Gastroesophageal sphincter (tissue), 4 donors: ENCODE measurements around the gene ZSCAN26. TPM values are rescaled to one million over a fixed set of nuclear protein-coding genes. Genes with fewer than 3 reads are reported as not detected.

Experiments used
- ATAC-seq: fragments of 150-250 bp; one replicate; pipeline ENCODE4 v1.9.1; 2016; ENCODE audit warnings: mild to moderate bottlenecking, moderate library complexity
- H3K27ac ChIP-seq, 4 donors: fragments of 200-600 bp; sonication (generic) in 3 of 4; 1 replicate in 3 of 4; 2 replicates in 1 of 4; pipeline ENCODE4 v1.5.1; 2016 to 2019
- H3K27me3 ChIP-seq: fragments of 200-600 bp; sonication (generic); one replicate; pipeline ENCODE4 v1.5.1; 2019
- H3K36me3 ChIP-seq, 2 donors: fragments of 200-600 bp; sonication (generic); one replicate each; pipeline ENCODE4 v1.5.1; 2019; ENCODE audit warnings: control low read depth in 1 of 2
- H3K4me1 ChIP-seq, 3 donors: fragments of 200-600 bp; sonication (generic); 1 replicate in 2 of 3; 2 replicates in 1 of 3; pipeline ENCODE4 v1.5.1; 2016 to 2019; ENCODE audit warnings: control low read depth in 2 of 3
- H3K4me3 ChIP-seq, 2 donors: fragments of 200-600 bp; sonication (generic); one replicate each; pipeline ENCODE4 v1.5.1; 2019; ENCODE audit warnings: mild to moderate bottlenecking in 1 of 2, moderate library complexity in 1 of 2
- H3K9me3 ChIP-seq, 3 donors: fragments of 200-600 bp; sonication (generic); one replicate each; pipeline ENCODE4 v1.5.1; 2017 to 2019; ENCODE audit warnings: control low read depth in 2 of 3
- EP300 ChIP-seq: sonication (generic); formaldehyde crosslinking; IDR thresholded peaks from one replicate; pipeline ENCODE4 v1.6.1; 2017; ENCODE audit warnings: antibody characterized with exemption, mild to moderate bottlenecking
- POLR2A ChIP-seq, 2 donors: fragments of 450-650 bp; IDR thresholded peaks; one replicate each; pipeline ENCODE4 v1.6.1; 2017; ENCODE audit warnings: antibody characterized with exemption in 2 of 2, mild to moderate bottlenecking in 2 of 2, moderate library complexity in 1 of 2
- POLR2AphosphoS5 ChIP-seq: sonication (generic); formaldehyde crosslinking; IDR thresholded peaks from one replicate; pipeline ENCODE4 v1.6.1; 2017; ENCODE audit warnings: antibody characterized with exemption
- WGBS, 2 donors: methylation state at CpG; one replicate each; pipeline ENCODE4 v1.1.5; 2018; ENCODE audit warnings: low coverage in 1 of 2; 5-methylcytosine and 5-hydroxymethylcytosine counted together
- total RNA-seq, 4 donors: library from RNA; depleted of rRNA; stranded (reverse); fragments of >200 nt; gene quantifications; one replicate each; pipeline ENCODE4 v1.1.0, GENCODE V29; 2016
- TF ChIP-seq, protein P1 (sequence below), 4 experiments: fragments of 200-600 bp in 2 of 4; fragments of 450-650 bp in 2 of 4; sonication (generic) in 1 of 4; IDR thresholded peaks; one replicate each; pipeline ENCODE4 v1.5.1; 2017 to 2019; ENCODE audit warnings: antibody characterized with exemption in 4 of 4, mild to moderate bottlenecking in 2 of 4, moderate library complexity in 2 of 4

ZSCAN26 gene
- total RNA-seq, 4 donors from 2014 or later = 17.9 to 27.1 (median 24.5) TPM

- ATAC-seq = no peak
Observed at GRCh38 chr6:28248916-28249315, 18.0 kb upstream of the ZSCAN26 start.

GRCh38 chr6:28250747-28251146 lies 16.2 kb upstream of the ZSCAN26 start:
- Histone ChIP-seq H3K27ac (no peak overlapping the region), H3K4me1 (peaks cover 7 to 25% (median 13%) of the 10 kb centered on the region in 3 donors), H3K4me3 (peak overlapping the region in 1 of 2 donors; percentile 63), H3K9me3 (no peaks in the 10 kb centered on the region), H3K27me3 (no peaks in the 10 kb centered on the region), H3K36me3 (peaks cover 0 to 34% of the 10 kb centered on the region in 2 donors)
- no peak for ATAC-seq
- 64 to 68% methylated on average over 2 of the region's 2 CpGs for WGBS, 2 donors
- TF ChIP-seq EP300 = no peak
- TF ChIP-seq POLR2AphosphoS5 = no peak
- no peak for TF ChIP-seq POLR2A (IDR thresholded peaks at IDR 0.05)
- TF ChIP-seq, protein P1, sequence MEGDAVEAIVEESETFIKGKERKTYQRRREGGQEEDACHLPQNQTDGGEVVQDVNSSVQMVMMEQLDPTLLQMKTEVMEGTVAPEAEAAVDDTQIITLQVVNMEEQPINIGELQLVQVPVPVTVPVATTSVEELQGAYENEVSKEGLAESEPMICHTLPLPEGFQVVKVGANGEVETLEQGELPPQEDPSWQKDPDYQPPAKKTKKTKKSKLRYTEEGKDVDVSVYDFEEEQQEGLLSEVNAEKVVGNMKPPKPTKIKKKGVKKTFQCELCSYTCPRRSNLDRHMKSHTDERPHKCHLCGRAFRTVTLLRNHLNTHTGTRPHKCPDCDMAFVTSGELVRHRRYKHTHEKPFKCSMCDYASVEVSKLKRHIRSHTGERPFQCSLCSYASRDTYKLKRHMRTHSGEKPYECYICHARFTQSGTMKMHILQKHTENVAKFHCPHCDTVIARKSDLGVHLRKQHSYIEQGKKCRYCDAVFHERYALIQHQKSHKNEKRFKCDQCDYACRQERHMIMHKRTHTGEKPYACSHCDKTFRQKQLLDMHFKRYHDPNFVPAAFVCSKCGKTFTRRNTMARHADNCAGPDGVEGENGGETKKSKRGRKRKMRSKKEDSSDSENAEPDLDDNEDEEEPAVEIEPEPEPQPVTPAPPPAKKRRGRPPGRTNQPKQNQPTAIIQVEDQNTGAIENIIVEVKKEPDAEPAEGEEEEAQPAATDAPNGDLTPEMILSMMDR (IDR thresholded peaks at IDR 0.05) = no peak

More at GRCh38 chr6:28248916-28249315, 18.0 kb upstream of the ZSCAN26 start:
- Histone ChIP-seq H3K4me1 (peaks cover 7 to 25% (median 13%) of the 10 kb centered on the region in 3 donors), H3K36me3 (peaks cover 0 to 52% of the 10 kb centered on the region in 2 donors), H3K9me3 (no peaks in the 10 kb centered on the region), H3K27ac (no peak overlapping the region), H3K27me3 (no peaks in the 10 kb centered on the region), H3K4me3 (no peak overlapping the region)
- WGBS, 2 donors = 46 to 64% methylated on average over 1 of the region's 1 CpG
- no peak for TF ChIP-seq POLR2AphosphoS5
- TF ChIP-seq, protein P1 (IDR thresholded peaks at IDR 0.05) = no peak
- TF ChIP-seq POLR2A (IDR thresholded peaks at IDR 0.05) = no peak
- TF ChIP-seq EP300 = no peak

DNA sequence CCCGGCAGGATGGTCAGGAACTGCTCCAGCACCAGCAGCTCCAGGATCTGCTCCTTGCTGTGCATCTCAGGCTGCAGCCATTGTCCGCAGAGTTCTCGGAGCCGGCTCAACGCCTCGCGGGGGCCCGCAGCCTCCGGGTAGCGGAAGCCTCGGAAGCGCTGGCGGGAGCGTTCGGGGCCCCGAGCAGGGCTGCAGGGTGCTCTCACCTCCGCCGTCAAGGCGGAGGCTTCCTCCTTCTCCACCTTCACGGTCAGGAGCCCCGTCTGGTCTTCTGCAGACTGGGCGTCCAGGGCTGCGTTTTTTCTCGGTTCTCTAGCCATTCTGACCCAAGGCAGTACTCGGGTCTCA lies 15.3 kb upstream of the ZSCAN26 start:
- Histone ChIP-seq H3K36me3 (peaks cover 0 to 25% of the 10 kb centered on the region in 2 donors), H3K27me3 (no peaks in the 10 kb centered on the region), H3K4me1 (peaks cover 7 to 25% (median 13%) of the 10 kb centered on the region in 3 donors), H3K9me3 (no peaks in the 10 kb centered on the region), H3K4me3 (peak overlapping the region; percentile 46 to 63), H3K27ac (peak overlapping the region in 3 of 4 donors; percentile 52 to 76 (median 67))
- WGBS, 2 donors = no CpG with 5 or more reads among the region's 25 CpGs
- peak; percentile 16 for ATAC-seq
- TF ChIP-seq POLR2A (IDR thresholded peaks at IDR 0.05) (no peak), POLR2AphosphoS5 (no peak), EP300 (no peak)
- TF ChIP-seq, protein P1 (IDR thresholded peaks at IDR 0.05) = no peak

- WGBS, 2 donors = 7 to 23% methylated on average over 5 to 9 of the region's 14 CpGs
- Histone ChIP-seq H3K27ac (peak within 1 kb of the TSS; percentile 2 to 76 (median 60)), H3K4me3 (peak within 1 kb of the TSS; percentile 46 to 63), H3K9me3 (no peaks in the 10 kb centered on the region), H3K36me3 (peaks cover 0 to 19% of the 10 kb centered on the region in 2 donors), H3K4me1 (peaks cover 7 to 25% (median 13%) of the 10 kb centered on the region in 3 donors), H3K27me3 (no peaks in the 10 kb centered on the region)
- ATAC-seq = peak; percentile 96
- TF ChIP-seq POLR2AphosphoS5 = peak; percentile 14
- TF ChIP-seq EP300 = no peak
- TF ChIP-seq, protein P1 (IDR thresholded peaks at IDR 0.05) = no peak
Observed at GRCh38 chr6:28252009-28252975, 14.7 kb upstream of the ZSCAN26 start, which contains the start of gene ZKSCAN4. Gene ZKSCAN4 (minus strand): TSS chr6:28252269. CDS start chr6:28251980, 289 bp downstream.
